GM06990 (cell line): ENCODE measurements around the gene MSI1.

Experiments
- DNase-seq: peaks from one replicate; pipeline ENCODE4 v3.0.0-alpha.2; 2011; ENCODE audit not compliant: insufficient read length; ENCODE audit errors: extremely low read depth
- H3K27me3 ChIP-seq: replicated peaks from 2 replicates; pipeline ENCODE4 v1.6.0; 2011; ENCODE audit warnings: low read length; ENCODE audit not compliant: control insufficient read depth, insufficient read depth
- H3K36me3 ChIP-seq: 2 replicates; pipeline ENCODE4 v1.5.1; 2011; ENCODE audit warnings: low read length; ENCODE audit not compliant: control insufficient read depth, insufficient read depth
- H3K4me3 ChIP-seq: replicated peaks from 2 replicates; pipeline ENCODE4 v1.5.1; 2011; ENCODE audit warnings: low read depth, mild to moderate bottlenecking, control low read depth, low read length
- TF ChIP-seq, protein P1 (sequence below): IDR thresholded peaks from 2 replicates; pipeline ENCODE4 v1.5.1; 2011; ENCODE audit warnings: low read length, control low read depth, mild to moderate bottlenecking, inconsistent platforms; ENCODE audit not compliant: insufficient read depth, poor library complexity, severe bottlenecking

MSI1 gene

GRCh38 chr12:120399531-120399930 is 30.6 kb upstream of the MSI1 start:
- H3K36me3 ChIP-seq = no peaks in the 10 kb centered on the region
- H3K4me3 ChIP-seq = no peak overlapping the region
- H3K27me3 ChIP-seq = no peaks in the 10 kb centered on the region; the same call in 1 of the 2 replicates
- TF ChIP-seq, protein P1, sequence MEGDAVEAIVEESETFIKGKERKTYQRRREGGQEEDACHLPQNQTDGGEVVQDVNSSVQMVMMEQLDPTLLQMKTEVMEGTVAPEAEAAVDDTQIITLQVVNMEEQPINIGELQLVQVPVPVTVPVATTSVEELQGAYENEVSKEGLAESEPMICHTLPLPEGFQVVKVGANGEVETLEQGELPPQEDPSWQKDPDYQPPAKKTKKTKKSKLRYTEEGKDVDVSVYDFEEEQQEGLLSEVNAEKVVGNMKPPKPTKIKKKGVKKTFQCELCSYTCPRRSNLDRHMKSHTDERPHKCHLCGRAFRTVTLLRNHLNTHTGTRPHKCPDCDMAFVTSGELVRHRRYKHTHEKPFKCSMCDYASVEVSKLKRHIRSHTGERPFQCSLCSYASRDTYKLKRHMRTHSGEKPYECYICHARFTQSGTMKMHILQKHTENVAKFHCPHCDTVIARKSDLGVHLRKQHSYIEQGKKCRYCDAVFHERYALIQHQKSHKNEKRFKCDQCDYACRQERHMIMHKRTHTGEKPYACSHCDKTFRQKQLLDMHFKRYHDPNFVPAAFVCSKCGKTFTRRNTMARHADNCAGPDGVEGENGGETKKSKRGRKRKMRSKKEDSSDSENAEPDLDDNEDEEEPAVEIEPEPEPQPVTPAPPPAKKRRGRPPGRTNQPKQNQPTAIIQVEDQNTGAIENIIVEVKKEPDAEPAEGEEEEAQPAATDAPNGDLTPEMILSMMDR = no peak
- no peak for DNase-seq

- no peaks in the 10 kb centered on the region; the same call in 1 of the 2 replicates for H3K27me3 ChIP-seq
- no peak for DNase-seq
- TF ChIP-seq, protein P1 = no peak
- H3K36me3 ChIP-seq = no peaks in the 10 kb centered on the region
- no peak overlapping the region for H3K4me3 ChIP-seq
Measured at GRCh38 chr12:120397824-120398540, 29.0 kb upstream of the MSI1 start.

DNA sequence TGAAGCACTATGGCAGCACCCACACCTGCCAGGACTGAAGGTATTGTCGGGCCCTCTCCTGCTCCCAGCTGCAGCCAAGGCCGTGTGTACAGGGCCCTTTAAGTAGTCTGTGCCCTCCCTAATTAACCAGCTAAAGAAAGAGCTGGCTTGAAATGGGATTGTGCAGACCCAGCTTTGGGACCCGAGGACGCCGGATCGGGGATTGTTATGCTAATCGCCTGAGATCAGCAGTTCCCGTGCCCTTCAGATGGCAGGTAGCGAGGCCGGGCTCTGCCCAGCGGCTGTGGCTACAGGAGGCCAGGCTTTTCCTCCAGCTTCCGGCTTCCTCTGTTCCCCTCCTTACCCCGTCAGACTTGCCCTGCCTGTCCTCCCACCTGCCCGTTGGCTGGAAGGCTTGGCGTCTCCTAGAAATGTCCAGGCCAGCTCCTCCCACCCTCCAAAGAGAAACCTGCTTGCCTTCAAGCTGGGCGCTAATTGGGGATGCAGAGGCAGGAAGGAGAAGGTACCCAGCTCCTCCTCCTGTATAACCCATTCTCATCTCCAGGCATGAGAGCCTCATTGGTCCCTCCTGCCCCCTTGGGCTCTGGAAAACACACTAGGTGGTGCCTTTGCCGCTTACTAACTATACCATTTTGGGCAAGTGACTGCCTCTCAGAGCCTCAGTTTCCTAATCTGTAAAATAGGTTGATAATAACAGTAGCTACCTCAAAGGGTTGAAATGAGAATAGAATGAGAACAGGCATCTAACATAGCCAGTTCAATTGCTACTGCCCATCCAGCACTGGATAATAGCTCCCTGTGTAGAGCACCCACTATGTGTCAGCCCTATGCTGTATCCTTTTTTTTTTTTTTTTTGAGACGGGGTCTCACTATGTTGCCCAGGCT is 25.8 kb upstream of the MSI1 start:
- H3K4me3 ChIP-seq = no peak overlapping the region
- TF ChIP-seq, protein P1 = no peak
- H3K27me3 ChIP-seq = peaks cover 1% of the 10 kb centered on the region; the same call in 1 of the 2 replicates
- H3K36me3 ChIP-seq = no peaks in the 10 kb centered on the region
- DNase-seq = no peak

DNA sequence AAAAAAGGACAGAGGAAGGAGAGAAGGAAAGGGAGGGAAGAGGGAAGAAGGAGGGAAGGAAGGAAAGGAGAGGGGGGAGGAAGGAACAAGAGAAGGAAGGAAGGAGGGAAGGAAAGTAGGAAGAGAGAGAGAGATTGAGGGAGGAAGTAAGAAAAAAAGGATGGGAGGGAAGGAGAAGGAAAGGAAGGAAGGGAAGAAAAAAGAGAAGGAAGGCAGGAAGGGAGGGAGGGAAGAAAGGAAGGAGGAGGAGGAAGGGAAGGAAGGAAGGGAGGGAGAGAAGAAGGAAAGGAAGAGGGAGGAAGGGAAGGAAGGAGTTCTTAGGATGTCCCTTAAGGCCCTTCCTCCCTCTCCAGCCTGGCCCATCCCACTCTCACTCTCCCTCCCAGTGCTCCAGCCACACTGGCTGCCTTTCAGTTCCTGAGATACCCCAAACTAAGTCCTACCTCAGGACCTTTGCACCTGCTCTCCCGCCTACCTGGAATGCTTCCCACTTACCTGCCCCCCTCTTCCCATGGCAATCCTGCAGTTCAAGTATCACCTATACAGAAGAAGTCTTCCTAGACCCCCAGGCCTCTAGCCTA is 21.7 kb upstream of the MSI1 start:
- TF ChIP-seq, protein P1 = no peak
- H3K36me3 ChIP-seq = no peaks in the 10 kb centered on the region
- peaks cover 1% of the 10 kb centered on the region; the same call in 1 of the 2 replicates for H3K27me3 ChIP-seq
- DNase-seq = no peak
- no peak overlapping the region for H3K4me3 ChIP-seq

- TF ChIP-seq, protein P1 = no peak
Measured at GRCh38 chr12:120388691-120389481, 19.9 kb upstream of the MSI1 start.

More at GRCh38 chr12:120388691-120389481, 19.9 kb upstream of the MSI1 start:
- DNase-seq = no peak
- Histone ChIP-seq H3K36me3 (no peaks in the 10 kb centered on the region), H3K4me3 (no peak overlapping the region), H3K27me3 (peaks cover 1% of the 10 kb centered on the region)
